IPS-18a (cell line): Measurements from ENCODE around the gene ALDOA.
"Not testable (repeated sequence)": the region's sequence is repeated elsewhere in the genome, so short reads cannot be mapped to it uniquely, and the experiment has no call there.

Experiments used
- H3K27ac ChIP-seq: one replicate; pipeline ENCODE4 v1.5.1; 2013; ENCODE audit warnings: low read length
- H3K27me3 ChIP-seq: one replicate; pipeline ENCODE4 v1.6.1; 2013; ENCODE audit warnings: mild to moderate bottlenecking, low read length; ENCODE audit not compliant: control insufficient read depth, insufficient read depth
- H3K36me3 ChIP-seq: one replicate; pipeline ENCODE4 v1.6.1; 2013; ENCODE audit warnings: low read depth, low read length; ENCODE audit not compliant: control insufficient read depth
- H3K4me1 ChIP-seq: one replicate; pipeline ENCODE4 v1.6.1; 2013; ENCODE audit warnings: low read depth, low read length; ENCODE audit not compliant: control insufficient read depth
- H3K4me3 ChIP-seq: one replicate; pipeline ENCODE4 v1.5.1; 2013; ENCODE audit warnings: low read length
- H3K9ac ChIP-seq: one replicate; pipeline ENCODE4 v1.6.1; 2013; ENCODE audit warnings: mild to moderate bottlenecking, low read length, moderate library complexity
- H3K9me3 ChIP-seq: one replicate; pipeline ENCODE4 v1.6.1; 2013; ENCODE audit warnings: low read depth, low read length; ENCODE audit not compliant: control insufficient read depth

Gene ALDOA

GRCh38 chr16:30027588-30028437, 37.7 kb upstream of the ALDOA start:
- no peaks in the 10 kb centered on the region for H3K9me3 ChIP-seq
- H3K9ac ChIP-seq, result no peak overlapping the region
- H3K4me1 ChIP-seq, result peaks cover 9% of the 10 kb centered on the region
- no peak overlapping the region for H3K4me3 ChIP-seq
- H3K27ac ChIP-seq, result no peak overlapping the region
- H3K27me3 ChIP-seq, result peaks cover 11% of the 10 kb centered on the region
- H3K36me3 ChIP-seq, result no peaks in the 10 kb centered on the region

- H3K9ac ChIP-seq, result no peak overlapping the region
- no peak overlapping the region for H3K27ac ChIP-seq
- H3K36me3 ChIP-seq, result no peaks in the 10 kb centered on the region
- no peak overlapping the region for H3K4me3 ChIP-seq
- no peaks in the 10 kb centered on the region for H3K9me3 ChIP-seq
- peaks cover 17% of the 10 kb centered on the region for H3K27me3 ChIP-seq
- H3K4me1 ChIP-seq, result peaks cover 9% of the 10 kb centered on the region
Observed at GRCh38 chr16:30028438-30029076, 37.0 kb upstream of the ALDOA start.

- peak overlapping the region; percentile 29 for H3K9ac ChIP-seq
- H3K27me3 ChIP-seq, result peaks cover 18% of the 10 kb centered on the region
- H3K9me3 ChIP-seq, result no peaks in the 10 kb centered on the region
- H3K36me3 ChIP-seq, result no peaks in the 10 kb centered on the region
- no peak overlapping the region for H3K27ac ChIP-seq
- peak overlapping the region; percentile 58 for H3K4me3 ChIP-seq
- H3K4me1 ChIP-seq, result peaks cover 9% of the 10 kb centered on the region
Observed at GRCh38 chr16:30030011-30030685, 35.4 kb upstream of the ALDOA start.

DNA sequence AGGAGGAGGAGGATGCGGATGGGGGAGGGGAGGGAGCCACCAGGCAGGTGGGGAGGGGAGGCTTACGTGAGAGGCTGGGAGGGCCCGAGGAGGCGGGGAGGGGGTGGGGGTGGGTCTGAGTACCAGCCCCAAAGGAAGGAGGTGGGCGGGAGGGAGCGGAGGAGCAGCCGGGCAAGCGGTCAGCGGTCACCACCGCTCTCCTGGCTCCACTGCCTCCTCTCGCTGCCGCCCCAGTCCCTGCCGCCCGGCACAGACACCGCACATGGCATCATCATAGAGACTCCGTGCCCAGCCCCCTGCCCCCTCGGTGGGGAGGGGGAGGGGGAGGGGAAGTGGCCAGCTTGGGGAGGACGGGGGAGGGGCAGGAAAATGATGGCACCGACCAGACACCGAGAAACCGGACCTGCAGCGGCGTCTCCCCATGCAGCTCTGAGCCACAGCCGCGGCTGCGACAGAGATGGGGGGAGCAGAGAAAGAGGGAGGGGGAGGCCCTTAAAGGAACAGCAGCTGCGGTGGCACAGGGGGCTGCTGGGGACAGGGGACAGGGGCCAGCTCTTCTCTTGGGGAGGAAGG, 34.6 kb upstream of the ALDOA start, which contains the start of gene TLCD3B:
Gene TLCD3B (minus strand): TSS at position 431 of the 573 bp plus-strand sequence. CDS start 744 bp downstream, outside the sequence.
- peaks cover 9% of the 10 kb centered on the region for H3K4me1 ChIP-seq
- peaks cover 25% of the 10 kb centered on the region for H3K27me3 ChIP-seq
- H3K36me3 ChIP-seq, result no peaks in the 10 kb centered on the region
- no peaks in the 10 kb centered on the region for H3K9me3 ChIP-seq
- H3K27ac ChIP-seq, result no peak within 1 kb of the TSS
- H3K4me3 ChIP-seq, result peak within 1 kb of the TSS; percentile 58
- H3K9ac ChIP-seq, result peak within 1 kb of the TSS; percentile 29

- H3K9me3 ChIP-seq, result no peaks in the 10 kb centered on the region
- H3K27me3 ChIP-seq, result peaks cover 30% of the 10 kb centered on the region
- peak overlapping the region; percentile 58 for H3K4me3 ChIP-seq
- H3K27ac ChIP-seq, result no peak overlapping the region
- H3K9ac ChIP-seq, result no peak overlapping the region
- no peaks in the 10 kb centered on the region for H3K36me3 ChIP-seq
- H3K4me1 ChIP-seq, result peaks cover 9% of the 10 kb centered on the region
Observed at GRCh38 chr16:30031477-30031918, 34.1 kb upstream of the ALDOA start.

- Histone ChIP-seq H3K4me1 (peaks cover 9% of the 10 kb centered on the region), H3K4me3 (peak overlapping the region; percentile 58), H3K36me3 (no peaks in the 10 kb centered on the region), H3K27me3 (peaks cover 30% of the 10 kb centered on the region), H3K9ac (no peak overlapping the region), H3K9me3 (no peaks in the 10 kb centered on the region), H3K27ac (no peak overlapping the region)
Observed at GRCh38 chr16:30032083-30032819, 33.3 kb upstream of the ALDOA start.

DNA sequence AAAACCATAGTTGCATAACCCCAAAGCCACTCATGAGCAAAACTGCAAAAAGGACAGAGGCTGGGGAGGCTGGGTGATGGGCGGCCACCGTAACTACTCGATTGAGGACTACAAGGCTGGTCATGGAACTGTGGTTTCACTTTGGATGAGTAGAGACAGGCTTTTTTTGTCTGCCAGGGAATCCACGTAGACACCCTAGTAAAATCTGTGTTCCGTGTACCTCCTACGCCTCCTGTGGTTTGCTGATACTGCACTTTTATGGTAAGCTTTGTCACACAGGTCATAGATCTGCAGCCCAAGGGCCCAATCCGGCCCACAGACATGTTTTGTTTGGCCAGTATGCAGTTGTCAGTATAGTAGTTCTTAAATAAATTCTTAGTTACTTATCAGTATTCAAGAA, 32.3 kb upstream of the ALDOA start:
- H3K9me3 ChIP-seq, result no peaks in the 10 kb centered on the region
- H3K4me1 ChIP-seq, result peaks cover 9% of the 10 kb centered on the region
- peaks cover 30% of the 10 kb centered on the region for H3K27me3 ChIP-seq
- H3K27ac ChIP-seq, result no peak overlapping the region
- H3K9ac ChIP-seq, result no peak overlapping the region
- H3K36me3 ChIP-seq, result no peaks in the 10 kb centered on the region
- H3K4me3 ChIP-seq, result no peak overlapping the region

DNA sequence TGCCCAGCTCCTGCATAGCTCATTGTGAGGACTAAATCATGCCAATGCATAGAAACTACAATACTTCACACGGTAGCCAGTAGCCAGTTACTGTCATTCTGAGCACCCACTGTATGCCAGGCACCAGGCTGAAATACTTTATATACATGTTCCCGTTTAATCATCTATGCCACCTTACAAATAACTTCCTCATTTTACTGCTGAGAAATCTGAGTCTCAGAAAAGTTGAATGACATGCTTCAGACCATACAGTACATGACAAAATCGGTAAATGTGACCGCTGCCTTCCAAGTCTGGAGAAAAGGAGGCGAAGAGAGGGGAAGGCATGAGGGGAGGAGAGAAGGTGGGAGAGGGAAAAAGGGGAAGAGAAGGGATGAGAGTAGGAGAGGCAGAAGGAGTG, 25.3 kb upstream of the ALDOA start:
- no peaks in the 10 kb centered on the region for H3K9me3 ChIP-seq
- no peak overlapping the region for H3K27ac ChIP-seq
- H3K27me3 ChIP-seq, result peaks cover 12% of the 10 kb centered on the region
- no peaks in the 10 kb centered on the region for H3K4me1 ChIP-seq
- H3K4me3 ChIP-seq, result no peak overlapping the region
- no peak overlapping the region for H3K9ac ChIP-seq
- no peaks in the 10 kb centered on the region for H3K36me3 ChIP-seq

DNA sequence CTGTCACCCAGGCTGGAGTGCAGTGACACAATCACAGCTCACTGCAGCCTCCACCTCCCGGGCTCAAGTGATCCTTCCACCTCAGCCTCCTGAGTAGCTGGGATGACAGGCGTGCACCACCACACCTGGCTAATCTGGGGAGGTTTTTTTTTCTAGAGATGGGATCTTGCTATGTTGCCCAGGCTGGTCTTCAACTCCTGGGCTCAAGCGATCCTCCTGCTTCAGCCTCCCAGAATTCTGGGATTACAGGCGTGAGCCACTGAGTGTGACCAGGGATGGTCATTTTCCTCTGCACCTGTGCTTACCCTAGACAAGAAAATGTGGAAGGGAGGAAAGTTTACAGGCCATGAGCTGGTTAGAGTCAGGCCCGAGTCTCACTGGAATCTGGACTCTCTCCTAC, 24.9 kb upstream of the ALDOA start:
- H3K4me3 ChIP-seq, H3K4me1 ChIP-seq, H3K9me3 ChIP-seq, H3K9ac ChIP-seq, H3K27ac ChIP-seq, H3K36me3 ChIP-seq, H3K27me3 ChIP-seq: not testable (repeated sequence)

DNA sequence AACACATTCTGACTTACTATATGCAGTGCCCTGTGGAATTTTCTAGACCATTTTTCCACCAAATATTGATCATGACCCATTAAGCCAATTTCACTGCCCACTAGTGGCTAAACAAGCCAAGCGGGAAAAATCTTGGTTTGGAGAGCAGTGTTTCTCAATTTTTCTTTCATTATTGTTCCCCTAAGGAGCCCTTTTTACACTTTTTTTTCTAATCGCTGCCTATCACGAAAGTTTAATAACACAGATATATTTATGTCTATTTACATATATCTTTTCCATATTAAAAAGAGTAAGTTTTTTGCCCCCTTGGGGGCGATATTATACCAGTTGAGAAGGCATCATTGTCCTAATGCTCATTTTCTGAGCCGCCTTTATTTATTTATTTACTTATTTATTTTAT, 23.7 kb upstream of the ALDOA start:
- no peak overlapping the region for H3K27ac ChIP-seq
- H3K9ac ChIP-seq, result no peak overlapping the region
- H3K9me3 ChIP-seq, result no peaks in the 10 kb centered on the region
- no peaks in the 10 kb centered on the region for H3K4me1 ChIP-seq
- H3K4me3 ChIP-seq, result no peak overlapping the region
- H3K36me3 ChIP-seq, result no peaks in the 10 kb centered on the region
- no peaks in the 10 kb centered on the region for H3K27me3 ChIP-seq

DNA sequence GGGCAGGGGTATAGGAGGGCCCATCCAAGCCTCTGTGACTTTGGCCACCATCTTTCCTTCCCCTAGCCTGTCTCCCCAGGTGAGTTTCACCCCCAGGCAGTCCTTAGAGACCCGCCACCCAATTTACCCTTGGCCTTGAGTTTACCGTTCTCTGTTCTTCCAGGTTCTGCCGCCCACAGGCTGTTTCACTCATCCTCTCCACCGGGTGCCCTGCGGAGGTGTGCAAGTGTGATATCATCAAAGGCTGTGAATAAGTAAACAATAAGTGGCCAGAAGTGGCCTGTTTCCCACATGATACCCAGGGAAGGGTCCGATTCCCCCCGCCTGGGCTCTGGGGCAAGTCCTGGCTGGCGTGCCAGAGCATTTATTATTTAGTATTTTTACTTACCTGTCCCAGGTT, 19.4 kb upstream of the ALDOA start:
- H3K4me1 ChIP-seq, result no peaks in the 10 kb centered on the region
- H3K27me3 ChIP-seq, result no peaks in the 10 kb centered on the region
- H3K4me3 ChIP-seq, result no peak overlapping the region
- no peaks in the 10 kb centered on the region for H3K9me3 ChIP-seq
- no peak overlapping the region for H3K27ac ChIP-seq
- no peak overlapping the region for H3K9ac ChIP-seq
- H3K36me3 ChIP-seq, result no peaks in the 10 kb centered on the region
